ENCODE measurements around the gene MED13.
"Not testable (repeated sequence)": the region's sequence is repeated elsewhere in the genome, so short reads cannot be mapped to it uniquely, and the experiment has no call there.

Gene MED13

GRCh38 chr17:62090021-62090824 is 25.1 kb upstream of the MED13 start:
- DNase-seq (ENCODE audit: low spot score), result no peak

- DNase-seq (ENCODE audit: low spot score), result no peak
These were observed 24.3 kb upstream of the MED13 start for GRCh38 chr17:62089334-62089733.

DNA sequence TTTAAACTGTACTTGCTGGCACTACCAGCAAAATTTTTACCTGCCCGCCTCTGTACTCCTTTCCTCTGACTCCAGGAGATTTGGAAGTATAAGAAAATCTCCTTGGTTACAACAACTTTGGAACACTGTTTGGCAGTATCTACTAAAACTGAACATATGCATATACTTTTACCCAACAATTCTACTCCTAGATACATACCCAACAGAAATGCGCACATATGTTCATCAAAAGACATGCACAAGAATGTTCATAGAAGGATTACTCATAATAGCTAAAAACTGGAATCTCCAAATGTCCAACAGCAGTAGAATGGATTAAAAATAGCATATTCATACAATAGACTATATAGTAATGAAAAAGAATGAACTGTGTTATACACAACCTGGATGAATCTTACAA is 21.7 kb upstream of the MED13 start:
- DNase-seq (ENCODE audit: low spot score), result no peak

DNA sequence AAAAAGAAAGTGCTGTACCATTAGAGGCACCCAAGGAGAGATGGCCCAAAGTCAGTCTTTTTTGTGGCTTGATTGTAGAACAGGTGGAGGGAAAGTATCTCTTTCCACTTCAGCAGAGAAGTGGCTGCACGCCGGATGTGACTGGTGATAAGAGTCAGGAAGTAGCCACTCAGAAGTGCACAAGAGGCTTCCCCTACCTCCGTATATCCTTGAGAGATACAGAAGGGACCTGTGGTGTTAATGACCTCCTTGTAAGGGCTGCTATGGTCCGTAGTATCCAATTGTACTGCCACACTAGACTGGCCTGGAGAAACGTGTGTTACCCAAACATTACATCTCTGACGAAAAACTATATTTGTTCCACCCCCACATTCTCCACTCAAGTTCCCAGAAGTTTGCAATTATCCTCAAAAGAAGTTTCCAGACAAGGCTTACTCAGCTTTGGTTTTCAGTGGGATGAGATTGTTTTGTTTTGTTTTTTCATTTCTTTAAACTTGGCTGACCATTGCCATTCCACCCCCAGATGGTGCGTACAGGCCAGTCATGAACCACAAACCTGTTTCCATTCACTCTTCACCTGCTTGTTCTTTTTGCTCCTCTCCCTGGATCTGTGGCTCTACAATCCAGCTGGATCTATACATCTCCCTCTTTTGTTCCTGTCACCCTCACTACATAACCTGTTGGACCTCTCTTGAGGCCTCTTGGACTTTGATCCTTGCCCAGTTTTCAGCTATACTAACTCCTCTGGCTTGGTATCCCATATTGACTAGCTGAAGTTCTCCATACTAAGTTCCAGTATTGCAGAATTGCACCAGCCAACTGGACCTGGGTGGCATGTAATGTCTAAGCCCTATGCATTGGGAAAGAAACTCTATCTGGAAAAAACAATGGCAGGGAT is 20.7 kb upstream of the MED13 start:
- no peak for DNase-seq (ENCODE audit: low spot score)

DNA sequence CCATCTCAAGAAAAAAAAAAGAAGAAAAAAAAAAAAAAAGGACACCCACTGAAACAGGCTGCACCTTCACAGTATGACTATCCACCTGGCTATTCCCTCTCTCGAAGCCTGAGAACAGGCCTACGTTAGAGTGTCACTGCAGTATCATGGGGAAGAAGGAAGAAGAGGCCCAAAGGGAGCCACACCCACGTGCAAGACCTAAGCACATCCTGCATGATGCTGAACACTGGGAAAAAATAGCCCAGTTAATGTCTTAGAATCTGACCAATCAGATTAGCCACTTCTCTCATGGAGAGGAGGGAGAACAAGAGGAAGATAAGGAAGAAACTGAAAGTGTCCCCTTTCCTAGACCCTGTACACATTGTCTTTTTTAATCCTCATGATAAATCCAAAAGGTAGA is 19.5 kb upstream of the MED13 start:
- DNase-seq (ENCODE audit: low spot score), result no peak

GRCh38 chr17:62083651-62084050 is 18.6 kb upstream of the MED13 start:
- no peak for DNase-seq (ENCODE audit: low spot score)

GRCh38 chr17:62080647-62081046 is 15.6 kb upstream of the MED13 start:
- no peak for DNase-seq (ENCODE audit: low spot score)

DNA sequence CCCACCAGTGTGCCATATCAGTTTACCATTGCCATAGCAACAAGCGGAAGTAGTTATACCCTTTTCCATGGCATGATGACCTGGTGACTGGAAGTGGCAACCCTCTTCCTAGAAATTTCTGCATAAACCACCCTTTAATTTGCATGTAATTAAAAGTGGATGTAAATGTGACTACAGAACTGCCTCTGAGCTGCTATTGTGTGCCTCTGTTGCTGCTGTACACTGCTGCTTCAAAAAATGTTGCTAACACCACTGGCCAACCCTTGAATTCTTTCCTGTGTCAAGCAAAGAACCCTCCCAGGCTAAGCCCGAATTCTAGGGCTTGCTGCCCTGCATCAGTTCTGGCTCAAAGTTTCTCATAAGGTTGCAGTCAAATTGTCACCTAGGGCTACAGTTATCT is 12.9 kb upstream of the MED13 start:
- no peak for DNase-seq (ENCODE audit: low spot score)

DNA sequence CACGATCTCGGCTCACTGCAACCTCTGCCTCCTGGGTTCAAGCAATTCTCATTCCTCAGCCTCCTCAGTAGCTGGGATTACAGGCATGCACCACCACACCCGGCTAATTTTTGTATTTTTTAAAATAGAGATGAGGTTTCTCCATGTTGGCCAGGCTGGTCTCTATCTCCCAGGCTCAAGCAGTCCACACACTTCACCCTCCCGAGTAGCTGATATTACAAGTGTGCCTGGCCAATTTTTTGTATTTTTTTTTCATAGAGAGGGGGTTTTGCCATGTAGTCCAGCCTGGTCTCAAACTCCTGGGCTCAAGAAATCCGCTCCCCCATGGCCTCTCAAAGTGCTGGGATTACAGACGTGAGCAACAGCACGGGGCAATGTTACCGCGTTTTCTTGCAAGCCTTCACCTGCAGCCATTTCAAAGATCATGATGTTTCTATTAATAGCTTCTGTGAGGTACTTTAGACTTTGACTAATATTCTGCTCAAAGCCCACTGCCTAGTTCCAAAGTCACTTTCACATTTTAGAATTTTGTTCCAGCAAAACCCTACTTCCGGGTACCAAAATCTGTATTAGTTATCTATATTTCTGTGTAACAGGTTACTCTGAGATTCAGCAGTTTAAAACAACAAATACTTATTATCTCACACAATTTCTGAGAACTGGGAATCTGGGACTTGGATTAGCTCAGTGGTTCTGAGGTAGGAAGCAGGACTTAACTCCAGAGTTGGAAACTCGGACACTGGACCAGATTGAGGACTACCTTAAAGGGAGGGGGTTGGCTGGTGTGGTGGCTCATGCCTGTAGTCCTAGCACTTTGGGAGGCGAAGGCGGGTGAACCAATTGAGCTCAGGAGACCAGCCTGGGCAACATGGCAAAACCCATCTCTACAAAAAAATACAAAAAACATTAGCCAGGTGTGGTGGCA is 12.0 kb upstream of the MED13 start:
- no peak for DNase-seq (ENCODE audit: low spot score)

DNA sequence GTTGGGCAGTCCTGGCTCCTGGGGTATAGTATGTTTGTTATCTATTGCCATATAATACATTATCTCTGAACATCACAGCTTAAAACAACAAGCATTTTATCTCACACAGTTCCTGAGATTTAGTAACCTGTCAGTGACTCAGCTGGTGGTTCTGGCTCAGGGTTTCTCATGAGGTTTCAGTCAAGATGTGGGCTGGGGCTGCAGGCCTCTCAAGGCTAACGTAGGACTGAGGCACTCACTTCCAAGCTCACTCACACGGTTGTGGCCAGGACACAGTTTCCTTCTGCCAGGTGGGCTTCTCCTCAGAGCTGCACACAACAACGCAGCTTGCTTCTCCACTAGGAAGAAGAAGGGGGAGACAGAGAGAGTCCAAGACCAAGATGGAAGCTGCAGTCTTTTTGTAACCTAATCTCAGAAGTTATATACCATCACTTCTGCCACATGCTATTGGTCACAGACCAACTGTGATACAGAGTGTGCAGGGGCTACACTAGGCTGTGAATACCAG is 10.3 kb upstream of the MED13 start:
- DNase-seq (ENCODE audit: low spot score), result no peak

DNA sequence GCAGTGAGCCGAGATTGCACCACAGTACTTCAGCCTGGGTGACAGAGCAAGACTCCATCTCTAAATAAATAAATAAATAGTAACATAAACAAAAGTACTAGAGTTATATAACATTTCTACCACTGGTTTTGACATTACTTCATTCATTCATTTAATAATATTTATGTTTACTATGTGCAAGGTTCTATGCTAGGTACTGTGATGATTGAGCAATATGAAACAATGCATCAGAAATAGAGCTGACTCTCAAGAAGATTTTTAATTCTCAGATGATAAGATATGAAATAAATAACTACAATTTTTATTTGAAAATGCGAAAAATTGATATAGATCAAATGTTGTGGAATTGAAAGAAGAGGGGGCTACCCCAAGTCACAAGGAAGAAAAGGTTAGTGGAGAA is 8.9 kb upstream of the MED13 start:
- no peak for DNase-seq (ENCODE audit: low spot score)

DNA sequence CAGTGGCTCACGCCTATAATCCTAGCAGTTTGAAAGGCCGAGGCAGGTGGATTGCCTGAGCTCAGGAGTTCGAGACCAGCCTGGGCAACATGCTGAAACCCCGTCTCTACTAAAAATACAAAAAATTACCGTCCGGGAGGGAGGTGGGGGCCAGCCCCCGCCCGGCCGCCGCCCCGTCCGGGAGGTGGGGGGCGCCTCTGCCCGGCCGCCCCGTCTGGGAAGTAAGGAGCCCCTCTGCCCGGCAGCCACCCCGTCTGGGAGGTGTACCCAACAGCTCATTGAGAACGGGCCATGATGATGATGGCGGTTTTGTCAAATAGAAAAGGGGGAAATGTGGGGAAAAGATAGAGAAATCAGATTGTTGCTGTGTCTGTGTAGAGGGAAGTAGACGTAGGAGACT is 7.8 kb upstream of the MED13 start:
- not testable (repeated sequence) for DNase-seq (ENCODE audit: low spot score)

GRCh38 chr17:62070900-62071299 is 5.8 kb upstream of the MED13 start:
- no peak for DNase-seq (ENCODE audit: low spot score)

GRCh38 chr17:62067165-62068145 is 2.4 kb upstream of the MED13 start:
- no peak for DNase-seq (ENCODE audit: low spot score)

DNA sequence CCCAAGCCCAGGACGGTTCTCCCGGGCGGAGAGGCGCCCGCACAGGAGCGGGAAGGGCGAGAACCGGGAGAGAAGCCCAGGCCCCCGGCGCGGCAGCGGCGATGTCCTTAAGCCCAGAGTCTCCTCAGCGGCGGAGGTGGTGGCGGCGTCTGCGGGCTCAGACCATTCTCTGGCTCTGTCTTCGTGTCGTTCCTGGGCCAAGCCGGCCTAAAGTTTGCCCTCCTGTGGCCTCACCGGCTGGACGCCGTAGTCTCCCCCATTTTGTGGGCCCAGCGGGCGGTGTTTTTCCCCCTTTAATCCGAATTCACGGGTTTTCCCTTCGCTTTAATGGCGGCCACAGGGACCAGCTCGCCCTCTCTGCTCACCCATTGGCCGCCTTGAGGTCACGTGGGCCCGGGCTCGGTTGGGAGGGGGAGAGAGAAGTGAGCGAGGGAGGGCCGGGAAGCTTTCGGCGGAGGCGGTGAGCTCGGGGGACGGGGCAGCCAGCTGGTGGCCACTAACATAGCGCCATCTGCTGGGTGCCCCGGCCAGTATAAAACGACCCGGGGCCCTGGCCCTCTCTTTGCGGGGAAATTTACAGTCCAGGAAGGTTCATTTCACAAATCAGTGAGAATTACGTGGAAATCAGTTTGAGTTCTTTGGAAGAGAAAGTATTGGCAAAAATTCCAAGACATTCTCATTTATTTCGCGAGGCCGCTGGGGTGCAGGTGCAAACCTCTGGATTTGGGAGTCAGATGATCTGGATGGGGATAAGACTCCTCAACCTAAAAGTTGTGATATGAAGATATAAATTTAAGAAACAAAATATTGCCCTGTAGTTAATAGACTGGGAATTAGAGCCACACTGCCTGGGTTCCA is 762 bp upstream of the MED13 start:
- peak; percentile 98 for DNase-seq (ENCODE audit: low spot score)

DNA sequence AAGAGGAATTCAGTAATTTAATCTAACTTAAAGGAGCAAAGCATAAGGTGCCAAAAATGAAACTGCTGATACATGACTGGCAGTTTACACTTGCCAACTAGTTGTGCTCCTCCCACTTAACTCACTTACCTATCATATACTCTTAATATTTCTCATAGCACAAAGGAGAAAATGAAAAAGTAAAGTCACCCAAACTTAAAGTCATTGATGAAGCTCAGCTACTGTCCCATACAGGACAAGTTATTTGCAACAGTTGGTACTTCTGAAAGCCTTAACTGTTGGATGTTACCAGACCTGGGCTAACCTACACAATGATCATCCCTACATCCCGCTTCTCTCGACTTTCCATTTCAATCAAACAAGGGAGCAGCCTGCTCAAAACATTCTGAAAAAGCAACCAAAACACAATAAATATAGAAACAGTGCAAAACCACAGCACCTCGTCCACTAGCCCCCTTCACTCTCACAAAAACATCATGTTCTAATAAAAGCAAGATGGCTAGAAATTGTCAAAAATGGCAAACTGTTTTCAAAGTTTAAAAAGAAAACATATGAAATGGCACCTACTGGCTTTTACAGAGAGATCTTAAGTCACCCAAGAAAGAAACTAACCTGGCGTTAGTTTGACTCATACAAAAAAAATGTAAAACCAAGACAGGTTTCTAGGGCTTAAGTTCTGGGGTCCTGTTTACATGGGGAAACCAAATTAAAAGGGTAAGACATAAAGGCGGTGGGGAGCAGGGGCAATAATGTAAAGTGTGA is 868 bp downstream of the MED13 start:
- peak; percentile 62 for DNase-seq (ENCODE audit: low spot score)

- no peak for DNase-seq (ENCODE audit: low spot score)
These were observed 2.1 kb downstream of the MED13 start for GRCh38 chr17:62062944-62063343.

GRCh38 chr17:62062302-62062701 is 2.8 kb downstream of the MED13 start:
- no peak for DNase-seq (ENCODE audit: low spot score)

DNA sequence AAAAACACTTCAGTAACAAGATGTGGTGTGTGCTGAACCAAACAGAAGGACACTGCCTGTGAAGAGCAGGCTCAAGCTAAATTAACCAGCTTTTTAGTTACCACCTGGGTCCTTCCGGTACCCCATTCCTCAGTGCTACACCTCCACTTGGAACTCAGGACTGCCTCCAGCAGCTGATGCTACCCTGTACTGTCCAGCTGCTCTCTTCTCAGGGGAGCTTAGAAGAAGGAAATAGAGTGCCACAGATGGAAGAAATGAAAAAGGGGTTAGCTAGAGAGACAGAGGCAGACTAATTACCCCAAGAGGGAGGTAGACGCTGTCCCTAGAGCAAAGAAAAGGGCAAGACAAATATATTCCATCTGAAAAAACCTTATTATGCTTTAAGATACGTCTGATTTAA is 5.7 kb downstream of the MED13 start:
- no peak for DNase-seq (ENCODE audit: low spot score)

Data from NAMALWA (cell line).